ENCODE data around the gene ST14. TPM values are rescaled to one million over a fixed set of nuclear protein-coding genes. Genes with fewer than 3 reads are reported as not detected.

ST14 gene
- total and polyA plus RNA-seq, 10 of the 15 experiments (the other 5 are each of a cell fraction or from before 2014, with no cell fraction given) = 0.02 to 3.9 (median 0.73) TPM; not detected in 2

- RAD21 ChIA-PET (ENCODE audit: unreplicated experiment) = no interaction called here
- FAIRE-seq = no peak
These were observed 33.9 kb upstream of the ST14 start for GRCh38 chr11:130125638-130126037.

More at GRCh38 chr11:130125638-130126037, 33.9 kb upstream of the ST14 start:
- intact Hi-C loops (cut with micrococcal nuclease; ENCODE audit: unreplicated experiment) (no loop called here), in situ Hi-C loops (cut with MboI) (no loop called here)
- DNase-seq (ENCODE audit: low read depth, low spot score) = no peak
- Histone ChIP-seq H3K4me2 (ENCODE audit: control insufficient read depth, insufficient read depth) (no peak overlapping the region), H3K4me1 (ENCODE audit: control insufficient read depth, insufficient read depth, low read length) (no peaks in the 10 kb centered on the region), H3K4me3 (no peak overlapping the region), H3K27me3 (replicated peaks in 1 of 2; ENCODE audit: control insufficient read depth in 2 of 2, insufficient read depth in 2 of 2, low read length in 1 of 2) (no peaks in the 10 kb centered on the region), H3K9ac (ENCODE audit: control insufficient read depth, insufficient read depth, low read length) (no peak overlapping the region), H3K9me3 (replicated peaks; ENCODE audit: control insufficient read depth, insufficient read depth, low read length) (no peaks in the 10 kb centered on the region), H3K79me2 (ENCODE audit: control insufficient read depth, insufficient read depth, low read length) (no peaks in the 10 kb centered on the region), H4K20me1 (ENCODE audit: control insufficient read depth, insufficient read depth) (no peaks in the 10 kb centered on the region), H2AFZ (ENCODE audit: control insufficient read depth, low read depth, low read length) (no peak overlapping the region), H3K36me3 (ENCODE audit: control insufficient read depth in 2 of 2, insufficient read depth in 2 of 2, low read length in 1 of 2) (peaks cover 0 to 3% of the 10 kb centered on the region in 2 experiments; a peak in 1 of 4 replicates), H3K27ac (ENCODE audit: control insufficient read depth, insufficient read depth) (no peak overlapping the region)
- no peak for TF ChIP-seq SP1 (IDR thresholded peaks at IDR 0.05; ENCODE audit: low read depth, low read length)
- no peak for TF ChIP-seq IKZF1 (conservative IDR thresholded peaks at IDR 0.05)
- TF ChIP-seq ZBTB11 (CRISPR knock-in tag; IDR thresholded peaks at IDR 0.05) = no peak
- no peak for TF ChIP-seq NR2C1 (IDR thresholded peaks at IDR 0.05)
- no TSS peak for BruUV-seq (replicated peaks)
- ChIA-PET CTCF (interaction anchor here (1.4 to 10.5 kb wide), 3 partner anchors 20 to 200 kb away, joined by 3 to 400 read pairs (median 4); no protein-coding TSS in a partner anchor), SMC1A (ENCODE audit: uncharacterized antibody, unreplicated experiment) (interaction anchor here (0.8 to 2.2 kb wide), 6 partner anchors 10 to 202 kb away, joined by 3 to 7 read pairs (median 4); no protein-coding TSS in a partner anchor), POLR2A (no interaction called here)
- 71% methylated on average over 4 of the region's 4 CpGs for WGBS (ENCODE audit: insufficient coverage, insufficient replicate concordance, low lambda C conversion rate, missing lambda C conversion rate)
- no peak for ATAC-seq

All from GM12878 (cell line).